ENCODE results near the gene RPS18.

RPS18 gene

GRCh38 chr6:33288921-33289783 lies 17.3 kb downstream of the RPS18 start, which contains the start of the genes PFDN6 and WDR46:
Gene PFDN6, plus strand, starts transcription at chr6:33289601. Its CDS starts 256 bp downstream, at chr6:33289857.
Gene WDR46, minus strand, starts transcription at chr6:33289239. Its CDS starts 69 bp downstream, at chr6:33289170.
- Histone ChIP-seq H3K27ac (ENCODE audit: low read depth, low read length) (peak within 1 kb of the TSS; percentile 85), H3K36me3 (ENCODE audit: control insufficient read depth in 5 of 5, insufficient read depth in 5 of 5, low read length in 5 of 5) (peaks cover 0 to 63% (median 53%) of the 10 kb centered on the region in 5 donors)

GRCh38 chr6:33289784-33290315 lies 18.0 kb downstream of the RPS18 start:
- Histone ChIP-seq H3K4me1 (ENCODE audit: control insufficient read depth in 5 of 5, insufficient read depth in 5 of 5, low read length in 5 of 5) (peaks cover 6 to 28% (median 23%) of the 10 kb centered on the region in 5 donors), H3K9me3 (ENCODE audit: control insufficient read depth in 5 of 5, low read length in 5 of 5) (no peaks in the 10 kb centered on the region), H3K27ac (ENCODE audit: low read depth, low read length) (peak overlapping the region; percentile 85), H3K9ac (ENCODE audit: low read length in 5 of 5) (peak overlapping the region; percentile 75 to 95 (median 92)), H3K36me3 (ENCODE audit: control insufficient read depth in 5 of 5, insufficient read depth in 5 of 5, low read length in 5 of 5) (peaks cover 0 to 64% (median 54%) of the 10 kb centered on the region in 5 donors), H3K4me3 (ENCODE audit: low read depth in 1 of 5, low read length in 5 of 5) (peak overlapping the region; percentile 79 to 97 (median 86)), H3K27me3 (ENCODE audit: control insufficient read depth in 5 of 5, insufficient read depth in 4 of 5, low read length in 5 of 5) (no peaks in the 10 kb centered on the region)

More at GRCh38 chr6:33288921-33289783, 17.3 kb downstream of the RPS18 start, which contains the start of the genes PFDN6 and WDR46:
- Histone ChIP-seq H3K9me3 (ENCODE audit: control insufficient read depth in 5 of 5, low read length in 5 of 5) (no peaks in the 10 kb centered on the region), H3K9ac (ENCODE audit: low read length in 5 of 5) (peak within 1 kb of the TSS; percentile 75 to 95 (median 92)), H3K4me3 (ENCODE audit: low read depth in 1 of 5, low read length in 5 of 5) (peak within 1 kb of the TSS; percentile 79 to 97 (median 86)), H3K4me1 (ENCODE audit: control insufficient read depth in 5 of 5, insufficient read depth in 5 of 5, low read length in 5 of 5) (peaks cover 6 to 28% (median 23%) of the 10 kb centered on the region in 5 donors), H3K27me3 (ENCODE audit: control insufficient read depth in 5 of 5, insufficient read depth in 4 of 5, low read length in 5 of 5) (no peaks in the 10 kb centered on the region)

GRCh38 chr6:33290459-33290858 lies 18.6 kb downstream of the RPS18 start:
- H3K27ac ChIP-seq (ENCODE audit: low read depth, low read length), result no peak overlapping the region
- peaks cover 0 to 65% (median 57%) of the 10 kb centered on the region in 5 donors for H3K36me3 ChIP-seq (ENCODE audit: control insufficient read depth in 5 of 5, insufficient read depth in 5 of 5, low read length in 5 of 5)
- no peaks in the 10 kb centered on the region for H3K9me3 ChIP-seq (ENCODE audit: control insufficient read depth in 5 of 5, low read length in 5 of 5)
- peaks cover 6 to 28% (median 23%) of the 10 kb centered on the region in 5 donors for H3K4me1 ChIP-seq (ENCODE audit: control insufficient read depth in 5 of 5, insufficient read depth in 5 of 5, low read length in 5 of 5)
- H3K27me3 ChIP-seq (ENCODE audit: control insufficient read depth in 5 of 5, insufficient read depth in 4 of 5, low read length in 5 of 5), result no peaks in the 10 kb centered on the region
- H3K4me3 ChIP-seq (ENCODE audit: low read depth in 1 of 5, low read length in 5 of 5), result peak overlapping the region in 4 of 5 donors; percentile 79 to 97 (median 84)
- peak overlapping the region in 4 of 5 donors; percentile 28 to 95 (median 84) for H3K9ac ChIP-seq (ENCODE audit: low read length in 5 of 5)

GRCh38 chr6:33292996-33293682 lies 21.3 kb downstream of the RPS18 start:
- peaks cover 0 to 62% (median 58%) of the 10 kb centered on the region in 5 donors for H3K36me3 ChIP-seq (ENCODE audit: control insufficient read depth in 5 of 5, insufficient read depth in 5 of 5, low read length in 5 of 5)
- no peak overlapping the region for H3K4me3 ChIP-seq (ENCODE audit: low read depth in 1 of 5, low read length in 5 of 5)
- no peaks in the 10 kb centered on the region for H3K9me3 ChIP-seq (ENCODE audit: control insufficient read depth in 5 of 5, low read length in 5 of 5)
- H3K27me3 ChIP-seq (ENCODE audit: control insufficient read depth in 5 of 5, insufficient read depth in 4 of 5, low read length in 5 of 5), result no peaks in the 10 kb centered on the region
- peaks cover 6 to 38% (median 36%) of the 10 kb centered on the region in 5 donors for H3K4me1 ChIP-seq (ENCODE audit: control insufficient read depth in 5 of 5, insufficient read depth in 5 of 5, low read length in 5 of 5)
- no peak overlapping the region for H3K9ac ChIP-seq (ENCODE audit: low read length in 5 of 5)
- H3K27ac ChIP-seq (ENCODE audit: low read depth, low read length), result no peak overlapping the region

GRCh38 chr6:33294086-33294823 lies 22.4 kb downstream of the RPS18 start:
- peaks cover 5 to 33% (median 30%) of the 10 kb centered on the region in 5 donors for H3K4me1 ChIP-seq (ENCODE audit: control insufficient read depth in 5 of 5, insufficient read depth in 5 of 5, low read length in 5 of 5)
- H3K27ac ChIP-seq (ENCODE audit: low read depth, low read length), result no peak overlapping the region
- no peaks in the 10 kb centered on the region for H3K9me3 ChIP-seq (ENCODE audit: control insufficient read depth in 5 of 5, low read length in 5 of 5)
- peaks cover 0 to 62% (median 58%) of the 10 kb centered on the region in 5 donors for H3K36me3 ChIP-seq (ENCODE audit: control insufficient read depth in 5 of 5, insufficient read depth in 5 of 5, low read length in 5 of 5)
- no peak overlapping the region for H3K4me3 ChIP-seq (ENCODE audit: low read depth in 1 of 5, low read length in 5 of 5)
- no peaks in the 10 kb centered on the region for H3K27me3 ChIP-seq (ENCODE audit: control insufficient read depth in 5 of 5, insufficient read depth in 4 of 5, low read length in 5 of 5)
- H3K9ac ChIP-seq (ENCODE audit: low read length in 5 of 5), result no peak overlapping the region

GRCh38 chr6:33295621-33296369 lies 23.9 kb downstream of the RPS18 start:
- Histone ChIP-seq H3K4me3 (ENCODE audit: low read depth in 1 of 5, low read length in 5 of 5) (no peak overlapping the region), H3K9ac (ENCODE audit: low read length in 5 of 5) (no peak overlapping the region), H3K27me3 (ENCODE audit: control insufficient read depth in 5 of 5, insufficient read depth in 4 of 5, low read length in 5 of 5) (no peaks in the 10 kb centered on the region), H3K36me3 (ENCODE audit: control insufficient read depth in 5 of 5, insufficient read depth in 5 of 5, low read length in 5 of 5) (peaks cover 0 to 62% (median 57%) of the 10 kb centered on the region in 5 donors), H3K4me1 (ENCODE audit: control insufficient read depth in 5 of 5, insufficient read depth in 5 of 5, low read length in 5 of 5) (peaks cover 2 to 34% (median 26%) of the 10 kb centered on the region in 5 donors), H3K27ac (ENCODE audit: low read depth, low read length) (no peak overlapping the region), H3K9me3 (ENCODE audit: control insufficient read depth in 5 of 5, low read length in 5 of 5) (no peaks in the 10 kb centered on the region)

GRCh38 chr6:33296797-33297405 lies 25.0 kb downstream of the RPS18 start:
- no peaks in the 10 kb centered on the region for H3K9me3 ChIP-seq (ENCODE audit: control insufficient read depth in 5 of 5, low read length in 5 of 5)
- peak overlapping the region in 4 of 5 donors; percentile 59 to 86 (median 72) for H3K9ac ChIP-seq (ENCODE audit: low read length in 5 of 5)
- peaks cover 2 to 41% (median 26%) of the 10 kb centered on the region in 5 donors for H3K4me1 ChIP-seq (ENCODE audit: control insufficient read depth in 5 of 5, insufficient read depth in 5 of 5, low read length in 5 of 5)
- H3K27ac ChIP-seq (ENCODE audit: low read depth, low read length), result peak overlapping the region; percentile 74
- peaks cover 0 to 55% (median 48%) of the 10 kb centered on the region in 5 donors for H3K36me3 ChIP-seq (ENCODE audit: control insufficient read depth in 5 of 5, insufficient read depth in 5 of 5, low read length in 5 of 5)
- H3K27me3 ChIP-seq (ENCODE audit: control insufficient read depth in 5 of 5, insufficient read depth in 4 of 5, low read length in 5 of 5), result no peaks in the 10 kb centered on the region
- H3K4me3 ChIP-seq (ENCODE audit: low read depth in 1 of 5, low read length in 5 of 5), result peak overlapping the region; percentile 23 to 98 (median 80)

GRCh38 chr6:33297406-33297955 lies 25.6 kb downstream of the RPS18 start:
- Histone ChIP-seq H3K27me3 (ENCODE audit: control insufficient read depth in 5 of 5, insufficient read depth in 4 of 5, low read length in 5 of 5) (no peaks in the 10 kb centered on the region), H3K36me3 (ENCODE audit: control insufficient read depth in 5 of 5, insufficient read depth in 5 of 5, low read length in 5 of 5) (peaks cover 0 to 51% (median 42%) of the 10 kb centered on the region in 5 donors), H3K9ac (ENCODE audit: low read length in 5 of 5) (peak overlapping the region; percentile 59 to 86 (median 72)), H3K4me3 (ENCODE audit: low read depth in 1 of 5, low read length in 5 of 5) (peak overlapping the region; percentile 23 to 98 (median 80)), H3K27ac (ENCODE audit: low read depth, low read length) (peak overlapping the region; percentile 74), H3K9me3 (ENCODE audit: control insufficient read depth in 5 of 5, low read length in 5 of 5) (no peaks in the 10 kb centered on the region), H3K4me1 (ENCODE audit: control insufficient read depth in 5 of 5, insufficient read depth in 5 of 5, low read length in 5 of 5) (peaks cover 2 to 41% (median 26%) of the 10 kb centered on the region in 5 donors)
